Adipocyte (in vitro differentiated cells): ENCODE results near the gene LAMP1.

Experiments used
- DNase-seq: peaks from one replicate; pipeline ENCODE4 v3.0.0-alpha.2; 2015; ENCODE audit warnings: low read depth
- H3K27me3 ChIP-seq: replicated peaks from 2 replicates; pipeline ENCODE4 v1.7.0; 2013; ENCODE audit warnings: mild to moderate bottlenecking, low read length, moderate library complexity; ENCODE audit not compliant: control insufficient read depth, insufficient read depth
- H3K36me3 ChIP-seq: 2 replicates; pipeline ENCODE4 v1.7.0; 2013; ENCODE audit warnings: low read length, mild to moderate bottlenecking, moderate library complexity; ENCODE audit not compliant: control insufficient read depth, insufficient read depth, severe bottlenecking
- H3K4me1 ChIP-seq: 2 replicates; pipeline ENCODE4 v1.7.0; 2013; ENCODE audit warnings: mild to moderate bottlenecking, low read length, moderate library complexity; ENCODE audit not compliant: control insufficient read depth, insufficient read depth
- H3K4me3 ChIP-seq: 2 replicates; pipeline ENCODE4 v1.7.0; 2013; ENCODE audit warnings: mild to moderate bottlenecking, low read length, moderate library complexity
- H3K9ac ChIP-seq: 2 replicates; pipeline ENCODE4 v1.7.0; 2013; ENCODE audit warnings: mild to moderate bottlenecking, low read length, moderate library complexity
- H3K9me3 ChIP-seq: 2 replicates; pipeline ENCODE4 v1.7.0; 2013; ENCODE audit warnings: mild to moderate bottlenecking, low read length, moderate library complexity; ENCODE audit not compliant: control insufficient read depth

The LAMP1 gene

DNA sequence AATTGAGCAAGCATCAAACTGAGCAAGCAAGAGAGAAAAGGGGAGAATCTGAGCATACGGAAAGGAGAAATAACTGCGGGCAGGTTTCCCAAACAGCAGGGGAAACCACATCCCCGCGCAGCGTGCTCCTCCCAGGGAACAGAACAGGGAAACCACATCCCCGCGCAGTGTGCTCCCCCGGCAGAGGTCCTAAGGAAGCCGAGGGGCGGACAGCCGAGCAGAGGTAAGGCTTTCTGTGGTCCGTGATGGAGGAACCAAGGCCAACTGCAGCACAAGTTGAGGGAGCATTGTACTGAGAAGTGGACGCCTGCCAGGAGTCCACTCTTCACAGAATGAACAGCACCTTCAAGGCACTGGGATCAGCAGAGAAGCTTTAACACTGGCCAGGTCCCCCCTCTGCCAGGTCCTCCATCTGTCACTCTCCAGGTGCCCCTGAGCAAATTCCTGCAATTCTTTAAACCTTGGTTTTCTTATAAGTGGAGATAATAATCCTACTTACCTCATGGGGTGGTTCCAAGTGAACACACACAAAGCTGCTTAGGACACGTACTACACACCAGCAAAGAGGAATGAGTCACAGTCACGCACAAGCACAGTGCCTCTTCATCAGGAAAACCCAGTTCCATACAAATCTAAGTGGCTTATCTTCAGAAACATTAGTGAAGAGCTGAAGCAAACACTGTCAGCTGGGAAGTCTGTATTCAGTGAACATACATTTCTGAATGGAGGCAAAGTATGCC, 23.0 kb upstream of the LAMP1 start:
- Histone ChIP-seq H3K4me3 (no peak overlapping the region), H3K27me3 (no peaks in the 10 kb centered on the region), H3K4me1 (peaks cover 26% of the 10 kb centered on the region), H3K9ac (no peak overlapping the region), H3K9me3 (no peaks in the 10 kb centered on the region), H3K36me3 (peaks cover under 1% of the 10 kb centered on the region)
- DNase-seq: peak; percentile 29

DNA sequence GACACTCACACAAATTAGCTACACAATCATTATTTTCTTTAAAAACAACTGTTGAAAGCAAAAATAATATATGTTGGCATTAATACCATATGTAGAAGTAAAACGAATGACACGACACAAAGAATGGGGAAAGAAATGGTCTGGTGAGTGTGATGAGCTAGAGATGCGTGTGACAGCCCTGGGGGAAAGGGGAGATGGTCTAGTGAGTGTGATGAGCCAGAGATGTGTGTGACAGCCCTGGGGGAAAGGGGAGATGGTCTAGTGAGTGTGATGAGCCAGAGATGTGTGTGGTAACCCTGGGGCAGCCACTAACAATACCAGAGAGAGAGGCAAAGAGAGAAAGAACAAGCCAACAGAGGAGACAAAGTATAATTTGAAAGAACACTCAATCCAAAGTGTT, 22.3 kb upstream of the LAMP1 start:
- Histone ChIP-seq H3K36me3 (no peaks in the 10 kb centered on the region), H3K9me3 (no peaks in the 10 kb centered on the region), H3K4me3 (no peak overlapping the region), H3K9ac (no peak overlapping the region), H3K27me3 (no peaks in the 10 kb centered on the region), H3K4me1 (peaks cover 26% of the 10 kb centered on the region)
- DNase-seq: no peak

DNA sequence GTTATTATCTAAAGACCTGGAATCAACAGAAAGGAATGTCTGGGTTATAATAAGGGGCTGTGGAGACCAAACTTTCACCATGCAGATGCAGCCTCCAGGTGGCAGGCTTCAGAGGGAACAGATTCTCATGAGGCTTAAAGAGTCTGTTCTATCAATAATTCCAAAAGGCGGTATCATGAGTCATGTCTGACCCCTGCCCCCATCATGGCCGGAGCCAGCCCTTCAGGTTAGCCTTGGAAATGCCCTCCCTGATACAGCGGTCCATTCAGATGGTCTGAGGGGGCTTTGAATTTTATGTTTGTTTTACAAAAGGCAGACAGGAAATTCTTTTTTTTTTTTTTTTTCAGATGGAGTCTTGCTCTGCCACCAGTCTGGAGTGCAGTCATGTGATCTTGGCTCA, 21.7 kb upstream of the LAMP1 start:
- Histone ChIP-seq H3K4me3 (no peak overlapping the region), H3K9me3 (no peaks in the 10 kb centered on the region), H3K4me1 (peaks cover 26% of the 10 kb centered on the region), H3K27me3 (no peaks in the 10 kb centered on the region), H3K36me3 (no peaks in the 10 kb centered on the region), H3K9ac (no peak overlapping the region)
- DNase-seq: peak; percentile 70

DNA sequence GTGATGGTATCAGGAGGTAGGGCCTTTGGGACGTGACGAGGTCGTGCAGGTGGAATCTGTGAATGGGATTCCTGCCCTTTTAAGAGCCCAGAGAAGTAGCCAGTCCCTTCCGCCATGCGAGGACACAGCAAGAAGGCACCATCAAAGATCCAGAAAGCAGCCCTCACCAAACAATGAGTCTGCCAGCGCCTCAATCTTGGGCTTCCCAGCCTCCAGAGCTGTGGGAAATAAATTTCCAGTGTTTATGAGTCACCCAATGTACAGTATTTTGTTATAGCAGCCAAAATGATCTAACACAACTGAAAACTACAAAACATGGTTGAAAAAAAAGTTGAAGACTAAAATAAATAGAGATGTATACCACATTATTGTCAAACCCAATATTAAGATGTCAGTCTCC, 16.9 kb upstream of the LAMP1 start:
- H3K9ac ChIP-seq: no peak overlapping the region
- no peaks in the 10 kb centered on the region for H3K36me3 ChIP-seq
- H3K4me3 ChIP-seq: no peak overlapping the region
- H3K27me3 ChIP-seq: peaks cover 13% of the 10 kb centered on the region
- H3K9me3 ChIP-seq: no peaks in the 10 kb centered on the region
- peaks cover 3% of the 10 kb centered on the region for H3K4me1 ChIP-seq
- no peak for DNase-seq

DNA sequence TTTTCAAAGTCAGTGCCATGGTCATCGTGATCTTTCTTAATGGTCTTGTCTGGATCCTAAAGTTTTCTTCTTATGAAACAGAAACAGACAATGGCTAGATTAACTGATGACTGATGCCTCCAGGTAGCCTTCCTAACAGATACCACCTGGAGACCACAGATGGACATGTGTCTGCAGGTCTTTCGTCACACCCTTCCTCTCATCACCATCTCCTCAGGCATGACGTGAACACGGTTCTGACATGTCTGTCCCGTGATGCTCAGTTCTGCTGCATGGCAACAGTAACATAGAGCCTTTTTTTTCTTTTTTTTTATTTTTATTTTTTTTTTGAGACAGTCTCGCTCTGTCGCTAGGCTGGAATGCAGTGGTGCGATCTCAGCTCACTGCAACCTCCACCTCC, 13.1 kb upstream of the LAMP1 start:
- no peak for DNase-seq
- peaks cover 26% of the 10 kb centered on the region for H3K27me3 ChIP-seq
- no peaks in the 10 kb centered on the region for H3K4me1 ChIP-seq
- H3K36me3 ChIP-seq: no peaks in the 10 kb centered on the region
- no peak overlapping the region for H3K4me3 ChIP-seq
- no peak overlapping the region for H3K9ac ChIP-seq
- H3K9me3 ChIP-seq: no peaks in the 10 kb centered on the region

DNA sequence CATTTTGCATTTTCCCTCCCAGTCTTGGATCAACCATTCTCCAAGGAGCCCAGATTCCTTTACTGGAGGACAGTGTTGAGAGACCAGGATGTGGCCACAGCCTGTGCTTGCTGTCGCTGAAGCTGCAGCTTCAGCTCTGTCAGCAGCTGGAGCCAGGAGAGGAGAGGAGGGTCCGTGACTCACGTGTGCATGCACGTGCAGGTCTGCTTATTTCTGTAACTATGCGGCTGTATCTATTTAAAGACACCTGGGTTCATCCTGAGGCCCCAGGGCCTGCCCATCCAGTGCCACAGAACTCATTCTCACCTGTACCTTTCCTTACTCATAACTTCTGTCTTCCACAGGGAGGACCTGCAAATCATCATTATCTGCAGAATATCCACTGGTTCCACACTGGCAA, 8.2 kb upstream of the LAMP1 start:
- no peak for DNase-seq
- Histone ChIP-seq H3K36me3 (no peaks in the 10 kb centered on the region), H3K9me3 (no peaks in the 10 kb centered on the region), H3K4me1 (peaks cover 5% of the 10 kb centered on the region), H3K4me3 (no peak overlapping the region), H3K27me3 (peaks cover 28% of the 10 kb centered on the region), H3K9ac (no peak overlapping the region)

DNA sequence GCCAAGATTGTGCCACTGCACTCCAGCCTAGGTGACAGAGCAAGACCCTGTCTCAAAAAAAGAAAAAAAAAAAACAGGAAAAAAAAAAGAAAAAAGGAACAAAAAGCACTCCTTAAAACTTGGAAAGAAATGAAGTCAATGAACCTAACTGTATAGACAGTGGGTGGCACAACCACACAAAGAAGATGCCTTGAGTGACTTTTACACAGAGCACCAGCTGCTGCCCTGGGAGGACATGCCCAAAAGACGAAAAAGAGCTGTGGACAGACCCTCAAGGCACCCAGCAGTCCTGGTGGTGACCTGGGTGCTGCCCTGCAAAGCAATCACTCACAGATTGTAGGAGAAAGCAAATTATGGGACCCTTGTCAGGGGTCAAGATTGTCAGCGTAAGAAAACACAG, 5.9 kb upstream of the LAMP1 start:
- Histone ChIP-seq H3K9ac (no peak overlapping the region), H3K9me3 (no peaks in the 10 kb centered on the region), H3K27me3 (peaks cover 24% of the 10 kb centered on the region), H3K4me1 (peaks cover 5% of the 10 kb centered on the region), H3K36me3 (no peaks in the 10 kb centered on the region), H3K4me3 (no peak overlapping the region)
- DNase-seq: no peak

DNA sequence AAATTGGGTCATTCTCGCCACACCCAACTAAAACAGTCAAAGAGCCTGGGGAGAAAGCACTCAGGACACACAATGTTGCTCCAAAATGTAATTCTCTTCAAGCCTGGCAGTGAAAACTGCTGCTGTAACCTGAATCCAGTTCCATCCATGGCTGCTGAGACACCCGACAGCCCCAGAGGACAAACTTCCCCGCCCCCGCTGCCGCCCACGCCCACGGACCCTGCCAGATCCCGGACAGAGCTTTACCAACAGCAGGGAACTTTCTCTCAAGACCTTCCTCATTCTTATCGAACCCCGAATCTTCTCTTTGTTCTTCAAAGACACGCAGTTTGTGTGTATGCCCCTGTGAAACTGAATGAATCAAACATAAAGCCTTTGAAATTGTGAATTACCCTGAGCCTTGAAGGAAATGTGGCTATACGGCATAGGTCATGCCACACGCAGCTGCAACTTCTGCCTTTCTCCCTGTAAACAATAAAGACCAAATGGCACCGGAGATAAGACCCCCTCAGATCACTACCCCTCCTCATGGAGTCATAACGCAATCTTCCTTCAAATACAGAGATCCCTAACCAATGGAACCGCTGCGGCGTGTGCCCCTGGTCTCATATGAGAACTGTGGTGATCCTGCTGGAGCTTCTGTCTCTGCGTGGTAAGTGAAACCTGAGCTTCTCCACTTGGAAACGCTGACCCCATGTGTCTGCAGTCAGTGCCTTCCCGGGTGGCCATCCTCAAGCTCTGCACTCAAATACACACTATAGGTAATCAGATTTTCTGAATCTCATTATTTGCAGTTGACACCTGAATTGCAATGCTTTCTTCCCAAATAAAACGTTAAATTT, 4.8 kb upstream of the LAMP1 start:
- H3K9ac ChIP-seq: peak overlapping the region; percentile 62
- DNase-seq: peak; percentile 68
- peak overlapping the region; percentile 72 for H3K4me3 ChIP-seq

DNA sequence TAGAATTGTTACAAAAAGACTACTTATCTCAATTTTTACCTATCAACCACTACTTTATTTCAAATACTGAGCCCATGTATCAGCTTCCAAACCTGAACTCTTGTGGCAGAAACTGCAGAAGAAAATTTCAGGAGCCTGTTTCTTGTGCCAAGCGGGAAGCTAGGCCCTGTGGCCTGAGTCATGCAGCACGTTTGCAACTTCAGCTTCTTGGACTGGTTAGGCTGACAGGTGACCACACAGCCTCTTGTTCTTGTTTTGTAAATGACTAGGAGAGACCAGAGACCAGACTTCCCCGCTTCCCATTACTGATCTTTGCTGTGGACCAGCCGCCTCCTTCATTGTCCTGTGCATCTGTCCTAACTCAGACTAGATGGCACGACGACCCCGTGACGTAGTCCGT, 3.4 kb upstream of the LAMP1 start:
- no peak for DNase-seq
- peaks cover 16% of the 10 kb centered on the region for H3K27me3 ChIP-seq
- no peaks in the 10 kb centered on the region for H3K9me3 ChIP-seq
- no peaks in the 10 kb centered on the region for H3K36me3 ChIP-seq
- peaks cover 15% of the 10 kb centered on the region for H3K4me1 ChIP-seq
- H3K9ac ChIP-seq: no peak overlapping the region
- no peak overlapping the region for H3K4me3 ChIP-seq

More for the DNA sequence above, 4.8 kb upstream of the LAMP1 start:
- H3K9me3 ChIP-seq: no peaks in the 10 kb centered on the region
- H3K27me3 ChIP-seq: peaks cover 24% of the 10 kb centered on the region
- peaks cover 11% of the 10 kb centered on the region for H3K4me1 ChIP-seq
- H3K36me3 ChIP-seq: no peaks in the 10 kb centered on the region

DNA sequence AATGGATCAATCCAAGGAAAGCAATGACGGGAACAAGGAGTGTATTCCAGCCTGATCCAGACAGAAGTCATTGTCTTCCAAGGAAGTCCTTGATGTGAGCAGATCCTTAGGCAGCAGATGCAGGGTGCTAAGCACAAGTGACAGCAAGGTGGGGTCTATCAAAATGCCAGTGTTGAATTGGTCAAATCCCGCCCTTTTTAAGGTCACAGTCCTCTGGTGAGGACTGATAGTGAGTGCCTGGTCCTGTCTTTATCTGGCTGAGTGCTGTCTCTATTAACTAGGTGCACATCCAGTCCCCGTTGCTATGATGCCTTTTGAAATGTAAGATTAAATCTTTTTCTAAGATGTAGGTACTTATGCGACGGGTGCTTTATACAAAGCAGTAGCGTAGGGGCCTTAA, 1.3 kb upstream of the LAMP1 start:
- DNase-seq: no peak
- no peaks in the 10 kb centered on the region for H3K9me3 ChIP-seq
- H3K27me3 ChIP-seq: no peaks in the 10 kb centered on the region
- H3K36me3 ChIP-seq: no peaks in the 10 kb centered on the region
- H3K4me3 ChIP-seq: no peak overlapping the region
- peaks cover 24% of the 10 kb centered on the region for H3K4me1 ChIP-seq
- no peak overlapping the region for H3K9ac ChIP-seq

DNA sequence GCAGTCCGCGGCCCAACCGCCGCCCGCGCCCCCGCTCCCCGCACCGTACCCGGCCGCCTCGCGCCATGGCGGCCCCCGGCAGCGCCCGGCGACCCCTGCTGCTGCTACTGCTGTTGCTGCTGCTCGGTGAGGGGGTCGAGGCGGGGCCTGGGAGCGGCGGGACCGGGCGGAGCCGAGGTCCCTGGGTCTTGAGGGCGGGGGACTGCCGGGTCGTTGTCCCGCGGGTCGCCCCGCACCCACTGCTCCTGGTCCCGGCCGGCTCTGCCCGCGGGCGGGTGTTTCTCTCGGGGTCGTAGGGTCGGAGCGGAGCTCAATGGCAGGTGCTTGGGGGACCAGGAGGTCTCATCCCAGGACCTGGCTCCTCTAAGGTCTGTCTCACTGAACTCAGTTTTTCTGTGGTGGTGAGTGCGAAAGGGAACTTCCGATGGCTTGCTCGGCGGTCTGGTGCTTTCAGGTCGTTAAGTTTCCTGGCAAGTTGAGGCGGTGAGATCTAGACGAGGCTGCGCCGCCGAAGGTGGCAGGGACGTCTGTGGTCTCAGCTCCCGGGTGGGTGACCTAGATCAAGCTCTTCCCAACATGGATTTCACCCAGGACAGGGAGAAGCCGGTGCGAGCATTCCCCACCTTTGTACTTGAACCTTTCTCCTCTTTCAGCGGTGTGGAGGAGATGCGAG, 467 bp downstream of the LAMP1 start:
- H3K4me3 ChIP-seq: peak overlapping the region; percentile 88
- H3K4me1 ChIP-seq: peaks cover 19% of the 10 kb centered on the region
- peak; percentile 52 for DNase-seq
- H3K36me3 ChIP-seq: no peaks in the 10 kb centered on the region
- H3K9ac ChIP-seq: peak overlapping the region; percentile 96
- H3K9me3 ChIP-seq: no peaks in the 10 kb centered on the region
- no peaks in the 10 kb centered on the region for H3K27me3 ChIP-seq
